SK-N-SH treated with all-trans-retinoic acid at 6 μM for 48 hours (cell line): ENCODE measurements around the gene SYNDIG1.

Experiments used
- ATAC-seq: fragments of 200-7000 bp; cut with Tn5 transposase; 3 replicates; pipeline ENCODE4 v1.9.1; 2020; ENCODE audit warnings: mild to moderate bottlenecking, moderate library complexity
- ARNTL ChIP-seq: fragments of 450-650 bp; formaldehyde crosslinking; IDR thresholded peaks from 2 replicates; pipeline ENCODE4 v1.5.0; 2020; ENCODE audit warnings: low read depth, mild to moderate bottlenecking, moderate library complexity, borderline replicate concordance
- BACH2 ChIP-seq: fragments of 250-450 bp; sonication (Bioruptor Pico); IDR thresholded peaks from 2 replicates; pipeline ENCODE4 v1.9.0; 2021; ENCODE audit warnings: mild to moderate bottlenecking, borderline replicate concordance
- CREB5 ChIP-seq: fragments of 250-450 bp; sonication (Bioruptor Pico); IDR thresholded peaks from 2 replicates; pipeline ENCODE4 v1.5.1; 2020; ENCODE audit warnings: low read depth, mild to moderate bottlenecking, moderate library complexity
- CSDC2 ChIP-seq: fragments of 250-450 bp; sonication (Bioruptor Pico); IDR thresholded peaks from 2 replicates; pipeline ENCODE4 v1.5.0; 2020; ENCODE audit warnings: mild to moderate bottlenecking, moderate library complexity
- CSRNP3 ChIP-seq: fragments of 250-450 bp; sonication (Bioruptor Pico); IDR thresholded peaks from 2 replicates; pipeline ENCODE4 v1.5.1; 2021; ENCODE audit warnings: mild to moderate bottlenecking, moderate library complexity
- ESRRG ChIP-seq: fragments of 250-450 bp; sonication (Bioruptor Pico); IDR thresholded peaks from 2 replicates; pipeline ENCODE4 v1.6.1; 2021; ENCODE audit warnings: mild to moderate bottlenecking
- GLIS3 ChIP-seq: fragments of 250-450 bp; sonication (Bioruptor Pico); IDR thresholded peaks from 2 replicates; pipeline ENCODE4 v1.5.0; 2020; ENCODE audit warnings: mild to moderate bottlenecking, moderate library complexity
- ISL1 ChIP-seq: fragments of 250-450 bp; sonication (Bioruptor Pico); IDR thresholded peaks from 2 replicates; pipeline ENCODE4 v2.1.2; 2022; ENCODE audit warnings: mild to moderate bottlenecking, moderate library complexity
- OSR1 ChIP-seq: fragments of 250-450 bp; sonication (Bioruptor Pico); IDR thresholded peaks from 2 replicates; pipeline ENCODE4 v1.8.0; 2022; ENCODE audit warnings: moderate library complexity, mild to moderate bottlenecking, inconsistent platforms
- PATZ1 ChIP-seq: fragments of 250-450 bp; sonication (Bioruptor Pico); IDR thresholded peaks from 2 replicates; pipeline ENCODE4 v1.8.0; 2020; ENCODE audit warnings: mild to moderate bottlenecking, moderate library complexity, borderline replicate concordance
- POU6F1 ChIP-seq: fragments of 250-450 bp; sonication (Bioruptor Pico); IDR thresholded peaks from 2 replicates; pipeline ENCODE4 v1.8.0; 2021; ENCODE audit warnings: low read depth, mild to moderate bottlenecking, moderate library complexity, borderline replicate concordance
- PPARA ChIP-seq: fragments of 250-450 bp; sonication (Bioruptor Pico); IDR thresholded peaks from 2 replicates; pipeline ENCODE4 v1.5.0; 2020; ENCODE audit warnings: mild to moderate bottlenecking, borderline replicate concordance
- RARB ChIP-seq: fragments of 250-450 bp; sonication (Bioruptor Pico); IDR thresholded peaks from 2 replicates; pipeline ENCODE4 v1.8.0; 2021; ENCODE audit warnings: mild to moderate bottlenecking, moderate library complexity
- SNAI2 ChIP-seq: fragments of 250-450 bp; sonication (Bioruptor Pico); IDR thresholded peaks from 2 replicates; pipeline ENCODE4 v1.5.0; 2020; ENCODE audit warnings: mild to moderate bottlenecking, moderate library complexity
- TCF4 ChIP-seq: fragments of 250-450 bp; sonication (Bioruptor Pico); IDR thresholded peaks from 2 replicates; pipeline ENCODE4 v1.8.0; 2021; ENCODE audit warnings: mild to moderate bottlenecking, moderate library complexity, borderline replicate concordance
- TOX ChIP-seq: fragments of 250-450 bp; sonication (Bioruptor Pico); IDR thresholded peaks from 2 replicates; pipeline ENCODE4 v1.8.0; 2021; ENCODE audit warnings: mild to moderate bottlenecking, moderate library complexity, borderline replicate concordance
- TSHZ2 ChIP-seq: fragments of 250-450 bp; sonication (Bioruptor Pico); IDR thresholded peaks from 2 replicates; pipeline ENCODE4 v1.5.0; 2020; ENCODE audit warnings: mild to moderate bottlenecking, moderate library complexity
- ZC3H10 ChIP-seq: fragments of 250-450 bp; sonication (Bioruptor Pico); IDR thresholded peaks from 2 replicates; pipeline ENCODE4 v1.5.1; 2021; ENCODE audit warnings: mild to moderate bottlenecking, moderate library complexity
- ZFP3 ChIP-seq: fragments of 250-450 bp; sonication (Bioruptor Pico); IDR thresholded peaks from 2 replicates; pipeline ENCODE4 v1.5.0; 2020; ENCODE audit warnings: mild to moderate bottlenecking, moderate library complexity
- ZNF565 ChIP-seq: fragments of 450-650 bp; formaldehyde crosslinking; conservative IDR thresholded peaks from 2 replicates; pipeline ENCODE4 v1.5.0; 2020; ENCODE audit warnings: low read depth, mild to moderate bottlenecking, moderate library complexity
- ZNF70 ChIP-seq: fragments of 450-650 bp; formaldehyde crosslinking; IDR thresholded peaks from 2 replicates; pipeline ENCODE4 v1.5.0; 2020; ENCODE audit warnings: mild to moderate bottlenecking, moderate library complexity
- ZNF8 ChIP-seq: fragments of 450-650 bp; formaldehyde crosslinking; IDR thresholded peaks from 2 replicates; pipeline ENCODE4 v1.5.0; 2020; ENCODE audit warnings: mild to moderate bottlenecking, moderate library complexity

The SYNDIG1 gene

GRCh38 chr20:24559114-24559732 lies 89.8 kb downstream of the SYNDIG1 start (continued):
- TF ChIP-seq GLIS3 (CRISPR knock-in tag) (no peak), ZFP3 (no peak)

GRCh38 chr20:24560571-24561491 lies 91.4 kb downstream of the SYNDIG1 start:
- TF ChIP-seq ZC3H10 (CRISPR knock-in tag) (no peak), ZFP3 (no peak), TOX (CRISPR knock-in tag) (no peak), GLIS3 (CRISPR knock-in tag) (no peak), ZNF70 (no peak), ZNF8 (CRISPR knock-in tag) (no peak), POU6F1 (no peak), ARNTL (CRISPR knock-in tag) (no peak), CSRNP3 (CRISPR knock-in tag) (no peak), ESRRG (CRISPR knock-in tag) (no peak)
- no peak for ATAC-seq

- no peak for TF ChIP-seq ZNF70
- no peak for TF ChIP-seq CREB5 (CRISPR knock-in tag)
- no peak for TF ChIP-seq ZFP3
- TF ChIP-seq TOX (CRISPR knock-in tag), result no peak
- TF ChIP-seq ZNF565 (CRISPR knock-in tag), result no peak
- no peak for TF ChIP-seq SNAI2 (CRISPR knock-in tag)
- TF ChIP-seq BACH2 (CRISPR knock-in tag), result no peak
- TF ChIP-seq CSDC2 (CRISPR knock-in tag), result no peak
- no peak for TF ChIP-seq ZNF8 (CRISPR knock-in tag)
- TF ChIP-seq PATZ1 (CRISPR knock-in tag), result no peak
- TF ChIP-seq ARNTL (CRISPR knock-in tag), result no peak
- TF ChIP-seq PPARA (CRISPR knock-in tag), result no peak
- no peak for TF ChIP-seq ZC3H10 (CRISPR knock-in tag)
- TF ChIP-seq RARB (CRISPR knock-in tag), result no peak
- no peak for TF ChIP-seq ESRRG (CRISPR knock-in tag)
- no peak for TF ChIP-seq GLIS3 (CRISPR knock-in tag)
- no peak for TF ChIP-seq ISL1 (CRISPR knock-in tag)
- TF ChIP-seq, all 23 proteins: peak for 0
Observed at GRCh38 chr20:24565835-24566351, 96.5 kb downstream of the SYNDIG1 start.

GRCh38 chr20:24566656-24567055 lies 97.2 kb downstream of the SYNDIG1 start:
- no peak for ATAC-seq
- TF ChIP-seq TCF4 (CRISPR knock-in tag), result no peak
- TF ChIP-seq GLIS3 (CRISPR knock-in tag), result no peak
- no peak for TF ChIP-seq ARNTL (CRISPR knock-in tag)
- TF ChIP-seq TSHZ2 (CRISPR knock-in tag), result no peak
- TF ChIP-seq RARB (CRISPR knock-in tag), result no peak
- no peak for TF ChIP-seq CSRNP3 (CRISPR knock-in tag)
- no peak for TF ChIP-seq BACH2 (CRISPR knock-in tag)
- TF ChIP-seq ZC3H10 (CRISPR knock-in tag), result no peak
- TF ChIP-seq OSR1 (CRISPR knock-in tag), result no peak
- TF ChIP-seq ZFP3, result no peak
- no peak for TF ChIP-seq PPARA (CRISPR knock-in tag)
- TF ChIP-seq CSDC2 (CRISPR knock-in tag), result no peak
- no peak for TF ChIP-seq ZNF8 (CRISPR knock-in tag)

More at GRCh38 chr20:24565835-24566351, 96.5 kb downstream of the SYNDIG1 start:
- no peak for ATAC-seq
